Stimulated activated CD4-positive, alpha-beta T cell treated with anti-CD3 and anti-CD28 coated beads, Interleukin-2, amount 100 ng/mL, for 48 hours (primary cell): Measurements from ENCODE around the gene FOXA1.
"Not testable (repeated sequence)": the region's sequence is repeated elsewhere in the genome, so short reads cannot be mapped to it uniquely, and the experiment has no call there.

ENCODE experiments used
- DNase-seq, 2 donors: peaks; one replicate each; pipeline ENCODE4 v3.0.0-alpha.2; 2020

The FOXA1 gene

DNA sequence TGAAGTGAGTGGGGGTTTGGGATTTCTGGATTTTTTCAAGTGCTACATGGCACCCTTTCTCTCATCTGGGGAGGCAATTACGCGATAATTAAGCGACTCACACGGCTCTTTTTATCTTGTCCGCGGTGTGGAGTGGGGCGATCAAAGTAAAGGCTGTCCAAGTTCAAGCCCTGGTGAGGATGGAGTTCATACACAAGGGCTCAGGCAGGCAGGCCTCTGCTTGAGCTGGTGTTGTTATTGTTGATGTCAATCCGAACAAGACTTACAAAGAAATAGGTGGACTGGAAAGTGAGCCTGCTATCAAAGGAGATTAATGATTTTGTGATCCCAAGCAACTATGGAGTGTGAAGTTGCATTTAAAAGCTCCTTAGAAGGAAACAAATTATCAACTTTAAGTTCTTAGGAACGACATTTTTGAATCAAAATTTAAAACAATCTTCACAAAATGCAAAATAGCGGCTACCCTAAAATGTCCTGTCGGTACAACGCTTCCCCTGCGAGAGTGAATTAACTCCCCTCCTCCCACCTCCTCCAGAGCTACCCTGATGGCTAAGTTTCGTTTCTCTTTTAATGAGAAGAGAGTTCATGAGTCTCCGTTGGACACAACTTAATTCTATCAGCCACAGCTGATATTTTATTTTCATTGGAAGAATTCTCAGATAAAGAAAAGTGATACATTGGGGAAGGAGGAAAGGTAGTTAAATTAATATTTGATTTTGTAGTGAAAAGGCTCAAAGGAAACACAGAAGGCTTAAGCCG, 5.9 kb downstream of the FOXA1 start:
- no peak for DNase-seq

DNA sequence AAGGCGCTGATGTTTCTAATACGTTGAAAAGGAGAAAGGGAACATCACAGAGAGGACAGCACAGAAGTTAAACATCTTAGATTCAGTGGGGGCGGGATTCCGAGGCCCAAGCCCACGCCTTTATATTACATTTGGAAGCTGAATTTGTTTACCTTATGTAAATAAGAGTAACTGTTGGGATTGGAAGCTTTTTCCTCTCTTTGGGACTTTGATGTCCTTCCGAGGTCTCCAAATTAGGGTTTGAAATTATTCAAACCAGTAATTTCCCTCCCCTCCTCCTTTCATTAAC, 6.4 kb downstream of the FOXA1 start:
- no peak for DNase-seq

DNA sequence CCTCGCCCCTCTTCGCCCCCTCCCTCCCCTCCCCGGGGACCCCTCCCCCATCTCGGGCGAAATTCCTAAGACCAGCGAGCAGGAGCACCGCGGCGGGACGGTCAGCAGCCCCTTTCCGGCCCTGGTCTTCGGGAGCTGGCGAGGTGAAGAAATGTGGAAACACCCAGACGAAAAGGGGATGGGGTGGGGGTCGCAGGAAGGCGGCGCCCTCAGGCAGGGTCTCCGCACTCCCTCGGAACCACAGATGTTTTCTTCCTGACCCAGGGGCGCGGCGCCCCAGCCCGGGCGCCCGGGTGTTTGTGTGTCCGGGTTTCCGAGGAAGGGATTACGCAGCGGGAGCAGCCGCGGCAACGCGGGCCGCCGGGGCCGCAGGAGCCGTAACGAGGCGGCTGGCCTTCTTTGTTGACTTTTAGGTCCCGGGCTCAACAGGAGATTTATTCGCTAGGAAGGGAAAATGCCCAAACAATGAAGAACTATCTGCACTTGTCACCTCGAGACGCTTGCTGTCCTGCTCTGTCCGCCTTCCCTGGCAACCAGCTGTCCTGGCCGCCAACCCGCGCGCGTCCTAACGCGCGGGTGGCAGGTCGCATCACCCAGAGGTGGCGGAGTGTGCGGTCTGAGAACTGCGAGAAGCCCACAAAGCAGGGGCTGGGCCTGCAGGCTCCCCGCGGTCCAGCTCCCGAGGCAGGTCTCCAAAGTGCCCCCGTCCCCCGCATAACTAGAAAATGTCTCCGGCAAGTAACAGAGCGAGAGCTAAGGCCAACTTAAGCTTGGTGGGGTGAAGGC, 7.0 kb downstream of the FOXA1 start:
- no peak for DNase-seq

DNA sequence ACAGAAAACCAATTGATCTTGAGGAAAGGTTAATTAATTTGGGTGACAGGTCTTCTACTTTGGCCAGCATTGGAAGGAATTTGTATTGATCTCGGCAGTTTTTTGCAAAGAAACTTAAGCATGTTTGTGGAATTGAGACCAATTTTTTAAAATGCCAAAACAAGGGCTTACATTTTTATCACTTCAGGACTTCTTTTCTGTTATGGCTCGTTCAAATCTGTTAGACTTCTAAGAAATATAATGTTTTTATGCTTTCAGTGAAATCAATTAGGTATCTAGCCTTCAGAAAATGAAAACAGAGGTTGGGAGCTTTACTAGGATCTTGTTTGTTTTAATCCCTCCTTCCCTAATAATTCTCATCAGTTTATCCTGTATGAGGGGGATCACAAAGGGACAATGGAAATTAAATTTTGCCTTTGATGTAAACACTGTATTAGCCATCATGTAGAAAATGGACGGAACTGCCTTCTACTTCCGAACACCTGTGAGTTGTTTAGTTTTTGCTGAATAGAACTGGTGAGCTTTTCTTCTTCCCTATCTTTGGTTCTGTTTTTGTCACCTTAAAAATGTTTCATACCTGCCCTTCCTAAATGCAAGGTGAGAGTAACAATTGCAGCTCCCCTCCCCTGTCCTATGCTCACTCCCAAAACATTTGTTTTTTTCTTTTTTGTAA, 7.8 kb downstream of the FOXA1 start:
- no peak for DNase-seq

DNA sequence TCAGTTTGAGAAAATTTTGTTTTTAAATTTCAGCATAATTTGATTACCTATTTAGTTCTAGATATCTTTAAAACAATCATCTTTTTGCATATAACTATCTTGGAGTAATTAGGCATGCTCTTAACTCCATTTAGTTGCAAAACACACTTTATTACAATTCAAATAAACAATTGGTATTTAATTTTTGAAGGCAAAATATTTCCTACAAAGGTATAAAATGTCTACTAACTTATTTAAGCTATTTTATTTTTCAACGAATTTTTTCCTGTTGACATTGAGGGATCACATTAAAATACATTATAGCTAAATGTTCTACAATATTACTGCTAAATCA, 8.3 kb downstream of the FOXA1 start:
- no peak for DNase-seq

DNA sequence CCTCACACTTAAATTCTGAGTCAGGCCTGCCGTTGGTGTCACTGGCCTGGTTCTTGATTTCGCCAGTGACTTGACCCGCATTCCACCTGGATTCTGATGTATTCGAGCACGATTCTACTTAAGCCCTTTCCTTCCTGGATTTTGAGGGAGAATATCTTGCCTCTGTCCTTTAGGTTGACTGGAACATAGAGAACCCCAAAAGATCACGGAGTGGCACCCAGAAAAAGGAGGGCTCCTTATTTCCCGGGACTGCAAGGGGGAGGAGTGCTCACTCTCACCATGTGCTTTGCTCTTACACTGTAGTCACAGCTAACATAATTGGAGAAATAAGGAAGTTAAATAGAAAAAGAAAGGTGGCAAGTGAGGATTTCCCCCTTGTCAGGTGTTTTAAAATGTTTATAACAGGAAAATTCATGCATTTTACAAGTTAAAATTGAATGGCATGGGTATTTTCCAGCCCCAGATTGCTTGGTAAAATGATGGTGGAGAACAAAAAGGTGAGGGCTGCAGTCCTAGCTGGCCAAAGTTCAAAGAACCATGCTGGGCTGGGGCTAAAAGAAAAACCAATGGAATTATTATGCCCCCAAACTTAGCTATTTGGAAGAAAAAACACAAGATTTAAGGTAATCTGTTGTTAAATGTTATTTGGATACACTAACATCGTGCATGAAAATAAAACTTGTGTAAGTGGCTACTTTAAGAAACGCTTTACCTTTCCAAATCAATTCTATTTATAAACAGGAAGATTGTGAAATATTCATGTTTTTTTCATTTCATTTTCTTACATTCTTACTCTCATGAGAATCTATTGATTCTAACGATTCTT, 8.9 kb downstream of the FOXA1 start:
- DNase-seq: no peak

DNA sequence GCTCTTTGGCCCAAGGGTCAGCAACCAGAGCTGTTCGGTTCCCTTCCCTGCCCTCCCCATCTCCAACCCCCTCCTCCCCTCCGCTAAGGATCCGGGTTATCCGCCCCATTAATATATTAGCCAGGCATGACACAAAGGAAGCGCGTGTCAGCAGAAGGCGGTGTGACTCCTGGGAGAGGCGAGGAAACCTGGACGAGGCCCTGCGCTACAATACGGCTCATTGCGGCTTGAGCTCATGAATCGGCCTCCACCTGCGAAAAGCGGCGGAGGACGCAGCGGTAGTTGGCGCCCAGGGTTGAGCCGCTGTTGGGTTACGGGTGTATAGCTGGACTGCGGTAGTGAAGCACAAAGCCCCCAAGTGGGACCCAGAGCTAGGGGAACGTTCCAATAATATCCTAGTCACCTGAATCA, 9.9 kb downstream of the FOXA1 start:
- DNase-seq: no peak

DNA sequence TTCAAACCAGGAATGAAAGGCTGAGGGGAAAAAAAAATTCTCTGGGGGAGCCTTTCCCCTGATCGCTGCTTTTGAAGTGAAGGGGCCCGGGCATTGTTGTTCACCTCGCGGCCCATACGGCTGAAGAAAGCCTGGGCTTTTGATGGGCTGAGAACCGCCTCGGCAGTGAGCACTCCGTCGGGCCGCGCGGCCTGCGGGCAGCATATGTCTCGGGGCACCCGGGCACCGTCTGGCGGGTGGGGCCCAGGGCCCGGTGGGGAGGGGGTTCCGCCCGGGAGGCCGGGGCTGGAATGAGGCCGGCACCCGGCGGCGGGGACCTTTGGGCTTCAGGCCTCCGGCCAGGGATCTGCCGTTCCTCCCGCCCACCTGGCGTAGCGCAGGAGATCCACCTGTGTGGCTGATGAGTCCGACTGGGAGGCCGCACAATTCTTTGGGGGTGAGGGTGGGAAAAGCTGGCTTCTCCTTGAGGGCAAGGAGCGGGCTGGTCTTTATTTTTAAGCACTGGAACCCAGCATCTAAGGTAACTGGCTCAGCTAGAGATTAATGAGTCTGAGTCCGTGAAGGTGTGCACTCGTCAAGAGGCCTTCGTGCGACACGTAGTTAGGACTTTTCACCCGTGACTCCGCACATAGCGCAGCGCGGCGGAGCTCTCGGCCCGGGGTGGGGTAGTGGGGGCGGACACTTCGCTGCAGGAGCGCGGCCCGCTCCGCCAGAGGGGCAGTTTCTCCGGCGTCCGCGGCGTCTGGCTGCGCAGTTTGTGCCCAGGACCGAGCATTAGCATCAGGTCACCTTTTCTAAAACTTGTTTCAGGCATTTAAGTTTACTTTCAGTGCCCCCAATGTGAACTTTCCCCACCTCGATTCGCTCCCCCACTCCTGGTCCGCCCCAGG, 10.6 kb downstream of the FOXA1 start:
- DNase-seq: no peak

DNA sequence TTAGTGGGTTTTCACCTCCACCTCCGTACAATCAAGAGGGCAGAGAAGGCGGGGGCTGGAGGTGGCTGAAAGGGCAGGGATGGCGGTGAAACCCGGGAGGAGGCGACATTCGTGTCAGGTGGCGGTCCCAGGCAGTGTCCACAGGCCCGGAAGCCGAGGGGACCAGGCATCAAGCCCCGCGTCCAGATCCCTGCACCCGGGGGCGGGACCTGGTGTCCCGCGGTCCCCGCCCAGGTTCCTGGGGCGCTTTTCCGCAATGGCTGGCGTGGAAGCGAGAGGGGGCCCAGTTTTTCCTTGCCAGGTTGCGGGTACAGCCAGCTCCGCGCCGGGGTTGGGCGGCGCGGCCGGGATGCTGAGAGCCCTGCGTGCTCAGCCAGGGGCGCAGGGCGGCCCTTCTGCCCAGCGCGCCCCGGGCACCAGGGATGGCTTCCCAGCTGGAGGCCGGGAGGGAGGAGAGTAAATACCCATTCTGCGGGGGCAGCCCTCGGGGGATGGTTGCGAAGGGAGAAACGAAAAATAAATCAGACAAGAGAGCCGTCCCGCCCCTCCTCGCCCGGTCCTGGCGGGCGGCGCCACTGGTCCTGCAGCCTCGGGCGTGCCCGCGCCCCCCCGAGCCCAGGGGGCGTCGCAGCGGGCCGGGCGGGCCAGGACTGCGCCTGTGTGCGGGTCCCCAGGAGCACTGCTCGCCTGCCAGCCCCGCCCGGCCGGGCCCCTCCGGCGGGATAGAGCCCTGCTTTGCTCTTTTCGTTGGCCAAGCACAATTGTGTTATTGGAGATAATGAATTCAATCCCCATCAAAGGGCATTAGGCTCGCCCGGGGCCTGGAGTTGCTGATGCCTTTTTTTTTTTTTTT, 11.5 kb downstream of the FOXA1 start:
- DNase-seq: no peak

DNA sequence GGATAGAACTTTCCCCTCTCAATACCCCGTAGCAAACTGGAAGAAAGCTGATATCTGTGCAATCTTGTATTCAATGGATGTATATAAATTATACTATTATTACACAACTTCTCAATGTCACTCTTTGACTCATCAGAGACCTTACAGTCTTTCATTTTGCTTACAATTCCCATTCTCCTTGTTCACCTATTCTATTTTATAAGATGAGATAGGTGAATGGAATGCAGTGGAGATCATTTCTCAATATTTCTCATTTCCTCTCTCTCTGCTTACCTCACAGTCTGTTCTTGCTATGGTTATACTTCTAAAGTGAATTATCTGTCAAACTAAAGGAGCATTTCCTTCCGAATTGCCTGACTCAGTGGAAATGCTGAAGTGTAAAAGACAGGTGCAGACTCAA, 14.9 kb downstream of the FOXA1 start:
- no peak for DNase-seq

DNA sequence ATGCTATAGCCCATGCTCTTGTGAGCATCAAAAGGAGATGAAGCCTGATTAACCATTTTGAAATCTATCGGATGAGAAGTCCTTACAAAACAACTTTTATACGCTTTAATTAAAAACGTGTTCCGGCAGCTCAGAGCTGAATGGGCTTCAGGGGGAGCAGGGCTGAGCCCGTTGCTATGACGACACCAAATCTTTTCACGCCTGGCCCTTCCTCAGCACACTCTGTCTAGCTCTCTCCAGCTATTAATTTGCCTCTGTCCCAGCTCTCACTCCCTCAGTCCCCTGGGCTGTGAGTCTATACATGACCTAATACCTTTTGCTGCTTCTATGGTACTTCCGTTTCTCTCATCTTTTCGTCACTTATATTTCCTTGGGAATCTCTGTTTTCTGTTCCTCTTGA, 15.8 kb downstream of the FOXA1 start:
- DNase-seq: no peak

DNA sequence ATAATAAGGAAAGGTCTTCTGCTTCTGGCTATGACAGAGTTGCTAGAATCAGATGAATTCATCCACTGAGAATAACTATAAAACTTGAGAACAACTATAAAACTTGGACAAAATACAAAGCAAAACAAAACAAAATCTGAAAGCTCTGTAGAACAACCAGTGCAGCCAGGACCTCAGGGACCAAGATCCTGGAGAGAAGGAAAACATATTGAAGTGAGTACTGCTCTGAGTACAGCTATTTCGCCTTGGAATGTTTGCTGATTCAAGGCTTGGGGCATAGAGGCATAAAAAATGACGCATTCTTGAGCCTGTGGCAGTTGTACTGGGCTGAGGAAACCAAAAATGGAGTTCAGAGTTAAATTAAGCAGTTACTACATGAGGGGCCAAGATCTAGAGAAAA, 21.7 kb downstream of the FOXA1 start:
- no peak for DNase-seq

DNA sequence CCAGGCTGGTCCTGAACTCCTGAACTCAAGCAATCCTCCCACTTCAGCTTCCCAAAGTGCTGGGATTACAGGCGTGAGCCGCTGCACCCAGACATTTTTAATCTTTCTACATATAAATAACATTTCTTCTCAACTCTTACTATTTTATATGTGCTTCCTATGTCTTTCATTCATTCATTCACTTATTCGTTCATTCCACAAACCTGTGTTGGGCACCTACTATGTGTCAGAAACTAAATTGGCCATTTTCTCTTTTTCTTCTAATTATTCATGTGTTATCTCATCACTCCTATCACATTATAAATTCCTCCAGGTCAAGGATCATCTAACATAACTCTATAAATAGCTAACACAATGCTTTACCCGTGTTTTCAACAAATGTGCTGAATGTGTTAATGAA, 23.7 kb downstream of the FOXA1 start:
- no peak for DNase-seq

DNA sequence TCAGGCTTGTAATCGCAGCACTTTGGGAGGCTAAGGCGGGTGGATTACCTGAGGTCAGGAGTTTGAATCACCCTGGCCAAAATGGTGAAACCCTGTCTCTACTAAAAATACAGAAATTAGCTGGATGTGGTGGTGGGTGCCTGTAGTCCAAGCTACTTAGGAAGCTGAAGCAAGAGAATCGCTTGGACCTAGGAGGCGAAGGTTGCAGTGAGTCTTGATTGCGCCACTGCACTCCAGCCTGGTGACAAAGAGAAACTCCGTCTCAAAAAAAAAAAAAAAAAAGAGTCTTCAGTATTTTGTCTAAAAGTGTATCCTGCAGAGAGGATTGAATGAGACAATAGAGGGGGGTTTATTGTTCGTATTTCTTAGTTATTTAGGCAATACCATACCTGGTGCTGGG, 25.3 kb downstream of the FOXA1 start:
- no peak for DNase-seq

DNA sequence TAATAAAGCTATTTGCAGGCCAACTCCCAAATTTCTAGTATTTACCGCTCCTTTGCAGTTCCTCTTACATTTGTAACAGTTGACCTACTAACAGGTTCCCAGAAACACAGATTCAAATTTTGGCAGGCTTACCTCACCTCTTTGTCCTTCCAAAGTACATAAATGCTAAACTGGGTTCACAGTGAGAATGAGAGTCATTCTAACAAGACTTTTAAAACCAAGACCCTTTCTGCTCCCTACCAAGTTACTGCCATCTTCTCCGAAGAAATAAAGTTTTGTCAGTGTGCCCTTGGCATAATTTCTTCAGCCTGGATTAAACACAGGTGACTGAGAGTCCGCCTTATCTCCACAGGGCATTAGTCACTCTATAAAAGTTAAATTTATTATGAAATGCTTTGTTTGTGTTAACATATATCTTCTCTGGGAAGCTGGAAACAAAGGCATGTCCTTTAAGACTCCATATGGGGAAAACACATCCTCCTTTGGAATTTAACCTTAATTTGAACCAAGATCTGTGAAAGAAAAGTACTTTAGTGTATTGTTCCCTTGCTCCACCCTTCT, 28.2 kb downstream of the FOXA1 start:
- DNase-seq: no peak

DNA sequence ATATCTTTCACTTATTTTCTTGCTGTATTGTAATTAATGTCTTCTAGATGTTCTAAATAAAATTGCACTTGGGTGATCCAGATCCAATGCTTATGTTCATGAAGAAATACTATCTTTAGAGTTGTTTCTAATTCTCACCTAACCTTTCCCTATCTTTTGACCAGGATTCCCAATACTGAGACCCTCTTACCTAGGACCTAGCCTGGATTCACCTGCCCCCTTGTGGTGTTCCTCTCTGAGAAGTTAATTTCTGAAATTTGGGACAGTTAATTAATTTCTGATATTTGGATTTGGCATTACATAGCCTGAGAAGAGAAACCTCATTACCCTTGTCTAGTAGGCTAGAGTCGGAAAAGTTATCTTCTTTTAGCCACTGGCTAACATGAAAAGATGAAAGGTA, 29.5 kb downstream of the FOXA1 start:
- no peak for DNase-seq

DNA sequence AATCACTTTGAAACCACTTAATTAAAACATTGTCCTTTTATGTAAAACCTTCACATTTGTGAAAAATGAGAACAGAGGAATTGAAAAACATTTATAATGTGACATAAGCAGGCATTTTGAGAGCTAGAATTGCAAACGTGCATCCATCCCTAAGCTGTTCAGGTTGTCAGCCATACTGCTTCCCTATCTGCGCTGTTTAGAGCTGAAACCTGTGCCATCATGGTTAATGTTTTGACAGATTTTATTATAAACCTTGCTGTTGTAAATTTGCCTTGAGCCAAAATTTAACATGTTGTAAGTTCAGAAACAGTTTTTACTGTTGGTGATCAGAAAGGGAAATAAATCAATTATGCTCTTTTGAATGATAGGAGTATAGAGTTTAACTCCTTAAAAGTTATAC, 31.9 kb downstream of the FOXA1 start:
- DNase-seq: no peak

DNA sequence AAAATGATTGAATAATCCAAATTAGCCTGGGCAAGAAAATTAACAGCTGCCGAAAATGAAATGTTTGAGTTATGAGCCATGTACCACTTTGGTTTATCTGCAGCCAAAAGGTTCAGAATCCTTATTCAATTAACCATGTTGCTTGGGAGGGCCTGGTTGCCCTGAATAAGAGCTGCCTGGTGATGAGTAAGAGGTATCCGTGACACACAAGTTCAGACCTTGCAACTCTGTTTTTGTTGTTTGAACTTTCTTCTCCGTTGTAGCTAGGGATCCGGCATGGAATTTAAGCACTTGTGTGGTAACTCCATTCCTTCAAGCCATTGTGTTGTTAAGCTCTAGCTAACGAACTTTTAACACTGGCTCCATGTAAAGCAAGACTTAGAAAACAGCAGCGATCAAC, 35.7 kb downstream of the FOXA1 start:
- DNase-seq: no peak

DNA sequence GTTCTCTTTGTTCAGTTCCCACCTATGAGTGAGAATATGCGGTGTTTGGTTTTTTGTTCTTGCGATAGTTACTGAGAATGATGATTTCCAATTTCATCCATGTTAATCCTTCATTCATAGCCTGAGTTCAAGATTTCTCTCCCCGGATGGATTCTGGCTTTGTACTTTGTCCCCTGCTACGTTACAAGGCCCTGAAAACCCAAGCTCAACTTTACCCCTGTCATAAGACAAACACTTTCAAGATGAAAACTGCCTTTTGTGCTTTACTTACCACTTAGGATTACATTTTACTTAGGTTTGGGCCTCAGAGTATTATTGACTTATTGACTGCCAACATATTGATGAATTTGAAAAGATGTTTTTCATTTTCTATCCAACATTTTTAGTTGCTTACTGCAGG, 36.3 kb downstream of the FOXA1 start:
- DNase-seq: no peak

DNA sequence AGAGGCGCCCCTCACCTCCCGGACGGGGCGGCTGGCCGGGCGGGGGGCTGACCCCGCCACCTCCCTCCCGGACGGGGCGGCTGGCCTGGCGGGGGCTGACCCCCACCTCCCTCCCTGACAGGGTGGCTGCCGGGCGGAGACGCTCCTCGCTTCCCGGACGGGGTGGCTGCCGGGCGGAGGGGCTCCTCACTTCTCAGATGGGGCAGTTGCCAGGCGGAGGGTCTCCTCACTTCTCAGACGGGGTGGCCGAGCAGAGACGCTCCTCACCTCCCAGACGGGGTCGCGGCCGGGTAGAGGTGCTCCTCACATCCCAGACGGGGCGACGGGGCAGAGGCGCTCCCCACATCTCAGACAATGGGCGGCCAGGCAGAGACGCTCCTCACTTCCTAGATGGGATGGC, 39.5 kb downstream of the FOXA1 start:
- not testable (repeated sequence) for DNase-seq

DNA sequence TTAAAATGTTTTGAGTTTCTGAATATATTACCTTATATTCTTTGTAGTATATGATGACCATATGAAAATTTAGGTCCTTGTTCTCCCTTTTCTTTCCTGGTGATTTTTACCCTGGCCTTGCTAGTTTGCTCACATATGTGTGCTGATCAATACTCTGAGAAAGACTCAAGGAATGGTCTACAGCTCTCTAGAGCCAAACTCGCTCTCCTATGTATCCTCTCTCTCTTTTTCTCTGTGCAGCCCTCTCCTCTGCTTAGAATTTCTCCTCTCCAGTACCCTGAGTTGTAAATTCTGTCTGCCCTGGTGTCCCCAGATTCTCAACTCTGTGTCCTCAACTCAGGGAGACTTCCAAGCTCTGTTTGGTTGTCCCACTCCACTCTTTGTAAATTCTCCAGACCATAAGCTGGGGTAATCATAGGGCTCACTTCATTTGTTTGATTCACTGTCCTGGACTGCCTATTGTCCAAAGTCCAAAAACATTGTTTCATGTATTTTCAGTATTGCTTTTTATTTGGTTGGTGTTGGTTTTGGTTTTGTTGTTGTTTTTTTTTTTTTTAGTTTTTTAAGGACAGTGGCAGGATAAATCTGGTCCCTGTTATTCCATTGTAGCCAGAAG, 41.0 kb downstream of the FOXA1 start:
- no peak for DNase-seq
